Breast epithelium (tissue), 3 donors: Measurements from ENCODE around the gene CES4A.

Experiments
- CTCF ChIP-seq, 3 donors: fragments of 450-650 bp; IDR thresholded peaks; one replicate each; pipeline ENCODE4 v1.5.1; 2016 to 2017; ENCODE audit warnings: antibody characterized with exemption in 3 of 3, mild to moderate bottlenecking in 3 of 3, moderate library complexity in 3 of 3
- POLR2A ChIP-seq: fragments of 450-650 bp; IDR thresholded peaks from one replicate; pipeline ENCODE4 v1.6.1; 2016; ENCODE audit warnings: antibody characterized with exemption, mild to moderate bottlenecking, moderate library complexity

GRCh38 chr16:67040906-67041305 is 52.5 kb downstream of the CES4A start:
- TF ChIP-seq CTCF (IDR thresholded peaks at IDR 0.05) (no peak), POLR2A (no peak)
